Cardiac fibroblast (primary cell): Measurements from ENCODE around the gene ZDHHC23.

Source experiments
- DNase-seq, 2 donors: peaks; one replicate each; pipeline versions ENCODE4 v3.0.0 to v3.0.0-alpha.2; 2010; ENCODE audit warnings: low read depth in 2 of 2
- H3K4me3 ChIP-seq, 2 donors: replicated peaks in 1 of 2; 1 replicate in 1 of 2; 2 replicates in 1 of 2; pipeline ENCODE4 v1.5.1; 2011; ENCODE audit warnings: low read depth in 2 of 2, low read length in 2 of 2, mild to moderate bottlenecking in 2 of 2, moderate library complexity in 1 of 2
- CTCF ChIP-seq: IDR thresholded peaks from one replicate; pipeline ENCODE4 v1.5.1; 2011; ENCODE audit warnings: low read depth, mild to moderate bottlenecking, low read length, inconsistent platforms

ZDHHC23 gene

GRCh38 chr3:113983544-113983943, 35.7 kb downstream of the ZDHHC23 start:
- TF ChIP-seq CTCF, result no peak
- H3K4me3 ChIP-seq, result no peak overlapping the region
- DNase-seq, result no peak

- TF ChIP-seq CTCF, result no peak
- no peak overlapping the region for H3K4me3 ChIP-seq
- DNase-seq, result no peak
Observed at GRCh38 chr3:113985541-113985940, 37.7 kb downstream of the ZDHHC23 start.

- DNase-seq, result no peak
- no peak overlapping the region for H3K4me3 ChIP-seq
- TF ChIP-seq CTCF, result no peak
Observed at GRCh38 chr3:114005481-114005880, 57.7 kb downstream of the ZDHHC23 start.

- no peak for TF ChIP-seq CTCF
- no peak overlapping the region for H3K4me3 ChIP-seq
- no peak for DNase-seq
Observed at GRCh38 chr3:114011059-114011797, 63.4 kb downstream of the ZDHHC23 start.
